Neural progenitor cell (in vitro differentiated cells): ENCODE results near the gene FRMPD1. TPM values are rescaled to one million over a fixed set of nuclear protein-coding genes. Genes with fewer than 3 reads are reported as not detected.

Experiments
- DNase-seq: peaks from one replicate; pipeline ENCODE4 v3.0.0-alpha.2; 2016; ENCODE audit warnings: low spot score
- H2AFZ ChIP-seq: fragments of 200-600 bp; sonication (generic); replicated peaks from 2 replicates; pipeline ENCODE4 v1.6.1; 2016; ENCODE audit warnings: antibody characterized with exemption
- H3F3A ChIP-seq: fragments of 200-600 bp; sonication (generic); 2 replicates; pipeline ENCODE4 v1.6.1; 2016; ENCODE audit warnings: antibody characterized with exemption, low read depth
- H3K27ac ChIP-seq: fragments of 200-600 bp; sonication (generic); 2 replicates; pipeline ENCODE4 v1.5.1; 2016; ENCODE audit warnings: mild to moderate bottlenecking
- H3K27me3 ChIP-seq: fragments of 200-600 bp; sonication (generic); 2 replicates; pipeline ENCODE4 v1.6.1; 2016; ENCODE audit warnings: mild to moderate bottlenecking, moderate library complexity
- H3K36me3 ChIP-seq: fragments of 200-600 bp; sonication (generic); 2 replicates; pipeline ENCODE4 v1.5.1; 2016
- H3K4me1 ChIP-seq: fragments of 200-600 bp; sonication (generic); 2 replicates; pipeline ENCODE4 v1.6.1; 2016; ENCODE audit warnings: mixed run types
- H3K4me2 ChIP-seq: fragments of 200-600 bp; sonication (generic); 2 replicates; pipeline ENCODE4 v1.6.1; 2016
- H3K4me3 ChIP-seq: fragments of 200-600 bp; sonication (generic); 2 replicates; pipeline ENCODE4 v1.5.1; 2016
- H3K79me2 ChIP-seq: fragments of 200-600 bp; sonication (generic); 2 replicates; pipeline ENCODE4 v1.6.1; 2016; ENCODE audit warnings: low read depth
- H3K9ac ChIP-seq: fragments of 200-600 bp; sonication (generic); 2 replicates; pipeline ENCODE4 v1.6.1; 2016
- H3K9me3 ChIP-seq: fragments of 200-600 bp; sonication (generic); 2 replicates; pipeline ENCODE4 v1.5.1; 2016; ENCODE audit warnings: low read depth
- H4K20me1 ChIP-seq: fragments of 200-600 bp; sonication (generic); 2 replicates; pipeline ENCODE4 v1.6.1; 2016; ENCODE audit warnings: low read depth
- H3K27ac Mint-ChIP-seq: 3 replicates; pipeline ENCODE4 v1.8.0; 2021; ENCODE audit warnings: mixed read lengths
- H3K27me3 Mint-ChIP-seq: 2 replicates; pipeline ENCODE4 v1.8.0; 2022; ENCODE audit warnings: low read depth, mild to moderate bottlenecking, inconsistent platforms, moderate library complexity, mixed read lengths; ENCODE audit not compliant: insufficient read depth
- H3K36me3 Mint-ChIP-seq: 3 replicates; pipeline ENCODE4 v1.8.0; 2021; ENCODE audit warnings: mixed read lengths
- H3K4me1 Mint-ChIP-seq: 3 replicates; pipeline ENCODE4 v1.8.0; 2021; ENCODE audit warnings: mixed read lengths
- H3K4me3 Mint-ChIP-seq: 3 replicates; pipeline ENCODE4 v1.8.0; 2021; ENCODE audit warnings: mild to moderate bottlenecking, moderate library complexity, mixed read lengths
- H3K9me3 Mint-ChIP-seq: 3 replicates; pipeline ENCODE4 v1.8.0; 2020; ENCODE audit warnings: mixed read lengths
- EZH2 ChIP-seq: fragments of 200-600 bp; sonication (generic); IDR thresholded peaks from 2 replicates; pipeline ENCODE4 v1.6.1; 2017; ENCODE audit warnings: antibody characterized with exemption, mild to moderate bottlenecking, moderate library complexity
- EZH2phosphoT487 ChIP-seq: fragments of 200-600 bp; sonication (generic); IDR thresholded peaks from 2 replicates; pipeline ENCODE4 v1.6.1; 2017; ENCODE audit warnings: antibody characterized with exemption
- total RNA-seq: library from RNA; depleted of rRNA; stranded (reverse); fragments of >200 nt; gene quantifications from 2 replicates; pipeline ENCODE4 v1.2.3, GENCODE V29; 2015; ENCODE audit warnings: low replicate concordance
- TF ChIP-seq, protein P1 (sequence below): fragments of 200-600 bp; sonication (generic); IDR thresholded peaks from 2 replicates; pipeline ENCODE4 v1.5.1; 2017; ENCODE audit warnings: antibody characterized with exemption, mild to moderate bottlenecking

FRMPD1 gene
- total RNA-seq, 1 donor from 2014 or later: not detected

DNA sequence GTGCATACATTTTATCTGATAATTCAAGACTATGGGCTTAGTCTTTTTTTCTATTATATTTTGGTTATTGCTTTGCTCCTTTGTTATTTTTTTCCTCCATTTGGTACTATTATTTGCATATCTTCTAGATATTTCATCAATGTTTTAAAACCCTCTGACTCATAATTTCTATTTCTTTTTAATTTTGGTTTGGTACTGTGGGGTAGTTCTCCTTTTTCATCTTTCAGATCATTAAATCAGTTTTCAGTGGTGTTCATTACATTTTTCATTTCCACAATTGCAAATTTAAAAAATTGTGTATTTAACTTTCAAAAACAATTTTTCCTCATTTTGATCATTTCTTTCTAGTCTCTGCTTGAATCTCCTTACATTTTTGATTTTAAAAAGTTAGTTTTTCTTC, 7.5 kb upstream of the FRMPD1 start:
- no peak overlapping the region for H3K4me2 ChIP-seq
- H3K9ac ChIP-seq: no peak overlapping the region
- no peak overlapping the region for H3K4me3 Mint-ChIP-seq
- H3K79me2 ChIP-seq: no peaks in the 10 kb centered on the region
- no peaks in the 10 kb centered on the region for H3K4me1 ChIP-seq
- no peak for DNase-seq
- H3K27ac Mint-ChIP-seq: no peak overlapping the region
- no peaks in the 10 kb centered on the region for H3K36me3 ChIP-seq
- H3K36me3 Mint-ChIP-seq: no peaks in the 10 kb centered on the region
- peaks cover 50% of the 10 kb centered on the region for H3K27me3 ChIP-seq
- H3K9me3 Mint-ChIP-seq: no peaks in the 10 kb centered on the region
- no peaks in the 10 kb centered on the region for H3K9me3 ChIP-seq
- no peaks in the 10 kb centered on the region for H4K20me1 ChIP-seq
- H3K27ac ChIP-seq: no peak overlapping the region
- peaks cover 11% of the 10 kb centered on the region for H3K27me3 Mint-ChIP-seq
- TF ChIP-seq EZH2phosphoT487: no peak
- TF ChIP-seq EZH2: no peak
- TF ChIP-seq, protein P1, sequence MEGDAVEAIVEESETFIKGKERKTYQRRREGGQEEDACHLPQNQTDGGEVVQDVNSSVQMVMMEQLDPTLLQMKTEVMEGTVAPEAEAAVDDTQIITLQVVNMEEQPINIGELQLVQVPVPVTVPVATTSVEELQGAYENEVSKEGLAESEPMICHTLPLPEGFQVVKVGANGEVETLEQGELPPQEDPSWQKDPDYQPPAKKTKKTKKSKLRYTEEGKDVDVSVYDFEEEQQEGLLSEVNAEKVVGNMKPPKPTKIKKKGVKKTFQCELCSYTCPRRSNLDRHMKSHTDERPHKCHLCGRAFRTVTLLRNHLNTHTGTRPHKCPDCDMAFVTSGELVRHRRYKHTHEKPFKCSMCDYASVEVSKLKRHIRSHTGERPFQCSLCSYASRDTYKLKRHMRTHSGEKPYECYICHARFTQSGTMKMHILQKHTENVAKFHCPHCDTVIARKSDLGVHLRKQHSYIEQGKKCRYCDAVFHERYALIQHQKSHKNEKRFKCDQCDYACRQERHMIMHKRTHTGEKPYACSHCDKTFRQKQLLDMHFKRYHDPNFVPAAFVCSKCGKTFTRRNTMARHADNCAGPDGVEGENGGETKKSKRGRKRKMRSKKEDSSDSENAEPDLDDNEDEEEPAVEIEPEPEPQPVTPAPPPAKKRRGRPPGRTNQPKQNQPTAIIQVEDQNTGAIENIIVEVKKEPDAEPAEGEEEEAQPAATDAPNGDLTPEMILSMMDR: no peak
- no peak overlapping the region for H2AFZ ChIP-seq
- no peaks in the 10 kb centered on the region for H3K4me1 Mint-ChIP-seq
- H3K4me3 ChIP-seq: no peak overlapping the region
- H3F3A ChIP-seq: no peaks in the 10 kb centered on the region

DNA sequence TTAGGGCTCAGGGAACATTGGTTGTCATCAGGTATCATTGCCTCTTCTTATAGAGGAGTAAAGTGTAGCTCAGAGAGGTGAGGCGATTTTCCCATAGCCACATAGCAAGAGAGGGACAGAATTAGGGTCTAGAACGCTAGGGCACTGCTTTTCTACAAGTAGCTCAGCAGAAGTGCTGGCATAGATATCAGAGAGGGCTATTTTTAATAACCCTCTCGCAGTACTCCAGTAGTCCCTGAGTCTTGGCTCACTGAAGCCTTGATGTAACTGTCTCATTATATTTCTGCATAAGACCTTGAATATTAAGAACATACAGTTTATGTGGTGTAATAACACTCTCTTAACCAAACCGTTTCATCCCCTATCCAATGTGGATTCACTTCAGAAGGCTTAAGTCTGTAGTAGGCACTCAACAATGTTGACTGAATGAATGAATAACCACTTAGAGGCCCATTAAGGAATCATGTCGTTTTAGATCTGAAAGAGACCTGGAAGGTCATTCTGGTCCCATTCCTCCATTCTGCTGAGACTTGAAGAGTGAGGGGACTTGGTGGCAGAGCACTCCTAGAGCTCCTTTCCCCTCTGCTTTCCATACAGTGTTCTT, 4.7 kb upstream of the FRMPD1 start:
- no peaks in the 10 kb centered on the region for H3K9me3 Mint-ChIP-seq

DNA sequence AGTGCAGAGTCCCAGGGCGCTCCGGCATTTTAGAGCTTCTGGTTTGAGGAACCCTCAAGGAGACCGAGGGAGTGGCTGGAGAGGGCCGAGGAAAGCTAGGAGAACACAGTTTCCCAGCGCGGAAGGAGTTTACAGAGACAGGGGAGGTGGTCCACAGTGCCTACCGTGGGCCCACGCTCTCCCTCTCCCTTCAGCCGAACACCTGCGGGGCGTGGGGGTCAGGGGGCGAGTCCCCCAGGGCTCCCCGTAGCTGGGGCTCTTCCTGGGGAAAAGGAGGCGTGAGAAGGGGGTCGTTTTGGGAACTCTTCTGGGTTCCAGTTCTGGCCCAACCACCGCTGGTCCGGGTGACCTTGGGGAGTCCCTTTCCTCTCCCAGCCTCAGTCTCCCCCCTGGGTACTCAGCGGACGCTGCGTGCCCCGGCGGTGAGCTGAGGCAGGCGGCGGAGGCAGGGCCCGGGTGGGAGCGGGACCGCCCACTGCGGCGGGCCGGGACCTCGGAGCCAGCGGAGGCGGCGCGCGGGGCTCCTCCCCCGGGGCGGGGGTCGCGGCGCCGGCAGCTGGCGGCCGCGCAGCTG, 368 bp upstream of the FRMPD1 start:
- H3K4me3 Mint-ChIP-seq: peak overlapping the region; percentile 83
- no peak overlapping the region for H3K27ac ChIP-seq
- H3K4me3 ChIP-seq: peak overlapping the region; percentile 42
- H3K4me1 Mint-ChIP-seq: peaks cover 8% of the 10 kb centered on the region
- no peaks in the 10 kb centered on the region for H3K9me3 ChIP-seq
- no peak overlapping the region for H3K27ac Mint-ChIP-seq
- no peak overlapping the region for H3K9ac ChIP-seq
- peaks cover 98% of the 10 kb centered on the region for H3K27me3 ChIP-seq
- no peaks in the 10 kb centered on the region for H3K36me3 ChIP-seq
- peaks cover 9% of the 10 kb centered on the region for H3F3A ChIP-seq
- no peaks in the 10 kb centered on the region for H3K9me3 Mint-ChIP-seq
- H3K27me3 Mint-ChIP-seq: peaks cover 46% of the 10 kb centered on the region
- H3K4me2 ChIP-seq: peak overlapping the region; percentile 74
- no peak for TF ChIP-seq EZH2
- TF ChIP-seq, protein P1: no peak
- TF ChIP-seq EZH2phosphoT487: no peak
- H4K20me1 ChIP-seq: peaks cover 17% of the 10 kb centered on the region
- peaks cover 6% of the 10 kb centered on the region for H3K4me1 ChIP-seq
- peak; percentile 5 for DNase-seq
- H2AFZ ChIP-seq: peak overlapping the region; percentile 63
- H3K36me3 Mint-ChIP-seq: no peaks in the 10 kb centered on the region
- no peaks in the 10 kb centered on the region for H3K79me2 ChIP-seq

More for the DNA sequence above, 4.7 kb upstream of the FRMPD1 start:
- H3K36me3 Mint-ChIP-seq: no peaks in the 10 kb centered on the region
- H3K27me3 Mint-ChIP-seq: peaks cover 30% of the 10 kb centered on the region
- H3K4me1 Mint-ChIP-seq: peaks cover 5% of the 10 kb centered on the region
- H3K27ac Mint-ChIP-seq: no peak overlapping the region
- Histone ChIP-seq H3K4me2 (no peak overlapping the region), H3K9me3 (no peaks in the 10 kb centered on the region), H4K20me1 (no peaks in the 10 kb centered on the region), H3F3A (peaks cover 9% of the 10 kb centered on the region), H2AFZ (no peak overlapping the region), H3K79me2 (no peaks in the 10 kb centered on the region), H3K4me1 (no peaks in the 10 kb centered on the region), H3K9ac (no peak overlapping the region), H3K4me3 (no peak overlapping the region), H3K27me3 (peaks cover 77% of the 10 kb centered on the region), H3K36me3 (no peaks in the 10 kb centered on the region), H3K27ac (no peak overlapping the region)
- no peak overlapping the region for H3K4me3 Mint-ChIP-seq
- TF ChIP-seq, protein P1: no peak
- TF ChIP-seq EZH2: no peak
- TF ChIP-seq EZH2phosphoT487: no peak
- no peak for DNase-seq
